GM18502 (cell line): ENCODE measurements around the gene MYPOP.
"Not testable (repeated sequence)": the region's sequence is repeated elsewhere in the genome, so short reads cannot be mapped to it uniquely, and the experiment has no call there.

Experiments used
- ATAC-seq: cut with Tn5 transposase; IDR thresholded peaks from one replicate; pipeline ENCODE4 v1.9.1; 2021; ENCODE audit warnings: mild to moderate bottlenecking; ENCODE audit not compliant: unreplicated experiment, poor library complexity

MYPOP gene

DNA sequence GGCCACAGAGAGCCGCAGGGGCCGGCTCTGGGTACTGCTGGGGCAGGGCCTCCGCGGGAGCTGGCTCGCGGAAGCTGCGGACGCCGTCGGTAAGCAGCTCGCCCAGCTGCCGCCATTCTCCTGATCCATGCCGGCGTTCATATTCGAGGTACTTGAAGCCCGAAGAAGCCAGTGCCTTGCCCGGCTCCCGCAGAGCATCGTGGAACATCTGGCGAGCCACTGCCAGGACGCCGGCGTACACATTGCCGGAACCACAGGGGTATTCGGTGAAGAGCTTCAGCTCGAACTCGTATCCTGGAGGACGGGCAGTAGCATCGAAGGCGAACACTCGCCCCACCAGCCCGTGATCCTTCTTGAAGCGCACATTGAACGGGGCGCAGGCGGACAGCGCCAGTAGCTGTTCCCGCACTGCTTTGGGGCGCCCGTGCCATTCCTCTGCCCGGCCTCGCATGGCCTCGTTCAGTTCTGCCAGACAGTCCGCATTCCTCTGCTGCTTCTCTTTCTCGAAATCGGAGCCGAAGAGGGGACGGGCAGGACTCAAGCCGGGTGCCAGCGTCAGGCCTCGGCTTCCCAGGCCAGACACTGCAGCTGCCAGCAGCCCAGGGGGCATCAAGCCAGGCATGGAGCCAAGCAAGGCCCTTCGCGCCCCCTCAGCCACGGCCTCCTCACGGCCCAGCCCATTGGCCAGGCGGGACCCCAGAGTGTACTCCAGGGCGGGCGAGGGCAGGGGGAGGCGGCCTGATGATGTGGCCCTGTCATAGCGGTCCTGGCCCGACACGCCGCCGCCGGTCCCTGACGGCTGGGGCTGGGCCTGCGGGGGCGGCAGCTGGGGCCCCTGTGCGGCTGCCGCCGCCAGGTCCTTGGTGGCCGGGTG lies 17.5 kb downstream of the MYPOP start:
- ATAC-seq = peak; percentile 2

DNA sequence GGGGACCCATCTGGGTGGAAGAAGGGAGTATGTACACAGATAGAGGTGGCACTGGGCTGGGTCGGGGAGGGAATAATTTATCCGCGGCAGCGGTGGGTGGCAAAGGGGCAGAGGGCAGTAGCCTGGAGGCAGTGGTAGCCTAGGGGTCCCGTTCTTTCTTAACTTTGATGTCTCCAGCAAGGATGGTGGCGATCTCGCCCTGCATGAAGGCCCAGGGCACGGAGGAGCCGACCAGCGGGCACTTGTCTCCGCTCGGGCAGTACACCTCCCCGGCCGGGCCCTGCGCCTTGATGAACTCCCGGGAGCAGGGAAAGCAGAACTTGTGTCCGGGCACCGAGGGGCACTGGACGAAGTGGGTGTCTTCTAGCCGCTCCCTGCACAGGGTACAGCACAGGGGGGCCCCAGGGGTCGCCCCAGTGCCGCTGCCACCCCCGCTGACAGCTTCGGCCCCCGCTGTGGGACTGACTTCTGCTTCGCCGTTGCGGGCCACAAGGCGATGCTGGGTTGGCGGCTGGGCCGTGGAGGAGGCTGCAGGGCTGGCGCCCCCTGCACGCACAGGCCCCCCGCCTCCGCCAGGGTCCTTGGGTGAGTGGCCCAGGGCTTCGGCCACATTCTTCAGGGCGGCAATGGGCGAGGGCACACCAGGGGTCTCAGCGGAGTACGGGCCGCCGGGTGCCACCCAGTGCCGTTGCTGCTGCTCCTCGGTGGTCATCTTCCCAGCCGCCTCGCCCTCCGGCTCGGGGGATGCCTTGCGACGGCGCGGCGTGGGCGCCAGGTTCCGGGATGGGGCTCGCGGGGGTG lies 18.3 kb downstream of the MYPOP start:
- no peak for ATAC-seq

GRCh38 chr19:45883586-45883880 lies 18.9 kb downstream of the MYPOP start:
- ATAC-seq = no peak

GRCh38 chr19:45882652-45883585 lies 19.5 kb downstream of the MYPOP start:
- ATAC-seq = no peak

- ATAC-seq = no peak
These were observed 20.4 kb downstream of the MYPOP start for GRCh38 chr19:45881909-45882528.

- ATAC-seq = no peak
These were observed 21.1 kb downstream of the MYPOP start for GRCh38 chr19:45881082-45881908.

GRCh38 chr19:45879971-45880370 lies 22.4 kb downstream of the MYPOP start:
- no peak for ATAC-seq

GRCh38 chr19:45879055-45879454 lies 23.4 kb downstream of the MYPOP start:
- ATAC-seq = no peak

DNA sequence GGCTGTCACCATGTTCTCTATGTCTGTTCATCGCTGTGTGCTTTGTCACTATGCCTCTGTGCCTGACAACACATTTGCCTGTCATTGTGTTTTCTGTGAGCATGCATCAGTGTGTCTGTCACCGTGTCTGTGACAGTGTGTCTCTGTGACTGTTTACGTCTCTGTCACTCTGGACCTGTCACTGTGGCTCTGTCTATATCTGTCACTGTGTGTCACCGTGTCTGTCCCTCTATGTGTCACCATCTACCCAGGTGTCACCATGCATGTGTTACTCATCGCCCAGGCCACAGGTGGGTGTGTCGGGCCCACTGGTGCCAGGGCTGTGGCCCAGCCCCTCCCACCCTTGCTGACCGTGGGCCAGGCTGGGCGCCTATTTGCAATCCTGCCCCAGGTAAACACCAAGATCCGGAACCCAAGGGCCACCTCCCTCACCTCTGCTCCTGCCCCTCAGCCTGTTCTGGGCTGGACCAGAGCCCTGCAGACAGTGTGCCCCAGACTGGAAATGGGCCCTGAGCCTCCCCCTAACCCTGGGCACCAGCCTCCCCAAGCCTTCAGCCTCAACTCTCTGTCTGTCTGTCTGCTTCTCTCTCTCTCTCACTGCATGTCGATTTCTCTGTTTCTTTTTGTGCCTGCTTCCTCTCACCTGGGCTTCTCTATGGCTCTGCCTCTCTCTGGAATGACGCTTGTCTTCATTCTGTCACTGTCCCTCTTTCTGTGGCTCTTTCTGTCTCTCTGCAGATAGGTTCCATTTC lies 24.2 kb downstream of the MYPOP start:
- no peak for ATAC-seq

DNA sequence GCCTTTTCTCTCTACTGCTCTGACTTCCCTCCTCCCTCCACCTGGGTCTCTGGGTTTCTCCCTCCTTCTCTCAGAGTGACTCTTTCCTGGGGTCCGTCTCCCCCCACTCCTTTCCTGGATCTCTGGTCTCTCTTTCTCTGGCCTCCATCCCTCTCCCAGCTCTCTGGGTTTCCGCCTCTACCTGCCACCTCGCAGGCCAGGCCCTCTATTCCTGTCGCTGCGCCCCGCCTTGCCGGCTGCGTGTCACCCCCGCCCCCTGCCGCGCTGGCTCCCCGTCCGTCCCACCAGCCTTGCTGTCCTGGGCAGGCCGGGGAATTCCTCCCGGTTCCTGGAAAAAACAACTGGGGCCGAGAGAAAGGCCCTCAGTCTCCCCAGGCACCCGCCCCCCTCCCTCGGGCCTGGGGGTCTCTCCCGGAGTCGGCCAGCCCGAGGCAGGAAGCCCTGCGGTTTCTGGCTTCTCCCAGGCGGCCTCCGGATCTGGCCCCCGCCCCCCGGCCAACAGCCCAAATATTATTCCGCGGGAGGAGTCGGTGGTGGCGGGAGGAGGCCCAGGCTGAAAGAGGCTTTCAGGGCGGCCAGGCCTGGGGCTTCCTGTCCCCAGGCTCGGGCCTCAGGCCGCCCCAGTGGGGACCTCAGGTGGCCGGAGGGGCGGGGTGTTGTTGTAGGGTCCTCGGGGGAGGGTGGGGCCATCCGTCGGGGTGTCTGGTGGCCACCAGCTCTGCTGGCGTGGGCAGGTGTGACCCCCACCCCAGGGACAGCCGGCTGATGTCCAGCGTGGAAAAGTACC lies 25.8 kb downstream of the MYPOP start:
- ATAC-seq = no peak

DNA sequence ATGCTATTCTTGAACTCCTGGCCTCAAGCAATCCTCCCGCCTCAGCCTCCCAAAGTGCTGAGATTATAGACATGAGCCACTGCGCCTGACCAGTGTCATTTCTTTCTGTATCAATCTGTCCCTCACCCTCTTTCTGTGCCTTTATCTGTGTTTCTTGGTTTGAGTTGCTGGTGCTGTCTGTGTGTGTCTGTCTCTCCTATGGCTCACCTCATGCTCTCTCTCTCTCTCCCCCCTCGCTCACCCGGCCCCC lies 26.3 kb downstream of the MYPOP start:
- ATAC-seq = no peak

- ATAC-seq = no peak
These were observed 27.8 kb downstream of the MYPOP start for GRCh38 chr19:45874620-45874966.

DNA sequence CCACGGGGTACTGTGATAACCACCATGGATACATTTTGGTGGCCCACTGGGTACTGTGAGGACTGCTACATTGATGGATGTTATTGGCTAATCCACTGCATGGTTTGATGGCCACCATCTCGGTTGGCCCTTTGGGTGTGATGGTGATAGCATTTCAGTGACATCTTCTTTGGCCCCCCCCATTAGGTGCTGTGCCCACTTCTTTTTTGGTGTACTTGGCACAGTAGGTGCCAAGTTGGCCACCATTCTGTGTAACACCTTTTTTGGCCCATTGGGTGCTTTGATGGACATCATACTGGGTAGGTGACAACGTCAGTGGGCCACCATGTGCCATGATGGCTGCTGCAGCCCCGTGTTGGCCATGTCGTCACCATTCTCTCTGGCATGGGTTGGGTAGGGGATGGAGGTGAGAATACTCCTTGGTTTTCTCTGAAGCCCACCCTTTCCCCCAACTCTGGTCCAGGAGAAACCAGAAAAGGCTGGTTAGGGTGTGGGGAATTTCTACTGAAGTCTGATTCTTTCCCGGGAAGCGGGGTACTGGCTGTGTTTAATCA lies 29.1 kb downstream of the MYPOP start:
- no peak for ATAC-seq

DNA sequence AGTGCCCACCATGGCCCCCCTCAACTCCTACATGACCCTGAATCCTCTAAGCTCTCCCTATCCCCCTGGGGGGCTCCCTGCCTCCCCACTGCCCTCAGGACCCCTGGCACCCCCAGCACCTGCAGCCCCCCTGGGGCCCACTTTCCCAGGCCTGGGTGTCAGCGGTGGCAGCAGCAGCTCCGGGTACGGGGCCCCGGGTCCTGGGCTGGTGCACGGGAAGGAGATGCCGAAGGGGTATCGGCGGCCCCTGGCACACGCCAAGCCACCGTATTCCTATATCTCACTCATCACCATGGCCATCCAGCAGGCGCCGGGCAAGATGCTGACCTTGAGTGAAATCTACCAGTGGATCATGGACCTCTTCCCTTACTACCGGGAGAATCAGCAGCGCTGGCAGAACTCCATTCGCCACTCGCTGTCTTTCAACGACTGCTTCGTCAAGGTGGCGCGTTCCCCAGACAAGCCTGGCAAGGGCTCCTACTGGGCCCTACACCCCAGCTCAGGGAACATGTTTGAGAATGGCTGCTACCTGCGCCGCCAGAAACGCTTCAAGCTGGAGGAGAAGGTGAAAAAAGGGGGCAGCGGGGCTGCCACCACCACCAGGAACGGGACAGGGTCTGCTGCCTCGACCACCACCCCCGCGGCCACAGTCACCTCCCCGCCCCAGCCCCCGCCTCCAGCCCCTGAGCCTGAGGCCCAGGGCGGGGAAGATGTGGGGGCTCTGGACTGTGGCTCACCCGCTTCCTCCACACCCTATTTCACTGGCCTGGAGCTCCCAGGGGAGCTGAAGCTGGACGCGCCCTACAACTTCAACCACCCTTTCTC lies 30.1 kb downstream of the MYPOP start:
- no peak for ATAC-seq

- ATAC-seq = no peak
These were observed 31.6 kb downstream of the MYPOP start for GRCh38 chr19:45870798-45871197.

DNA sequence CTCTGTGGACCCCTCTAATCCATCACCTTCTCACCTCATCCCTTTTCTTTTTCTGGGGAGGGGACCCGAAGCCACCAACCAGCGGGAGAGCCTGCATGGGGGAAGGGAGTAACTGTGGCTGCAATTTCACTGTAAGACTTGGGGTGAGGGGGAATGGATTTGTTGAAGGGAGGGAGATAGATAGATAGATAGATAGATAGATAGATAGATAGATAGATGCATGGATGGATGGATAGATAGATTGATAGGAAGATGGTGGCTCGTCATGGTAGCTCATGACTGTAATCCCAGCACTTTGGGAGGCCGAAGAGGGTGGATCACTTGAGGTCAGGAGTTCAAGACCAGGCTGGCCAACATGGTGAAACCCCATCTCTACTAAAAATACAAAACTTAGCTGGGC lies 35.2 kb downstream of the MYPOP start:
- ATAC-seq = not testable (repeated sequence)
